ENCODE measurements around the gene TMEM218. TPM values are rescaled to one million over a fixed set of nuclear protein-coding genes. Genes with fewer than 3 reads are reported as not detected.

Gene TMEM218
- total and polyA plus RNA-seq, 2 of the 8 experiments (the other 6 are each of a cell fraction or from before 2014, with no cell fraction given), result 17.0 to 33.5 TPM

GRCh38 chr11:125153837-125154236 lies 42.4 kb upstream of the TMEM218 start (continued):
- TF ChIP-seq SIRT6 (IDR thresholded peaks at IDR 0.05; ENCODE audit: low read length), result no peak
- TF ChIP-seq BACH1 (IDR thresholded peaks at IDR 0.05; ENCODE audit: low read length), result no peak
- no peak for TF ChIP-seq EZH2 (IDR thresholded peaks at IDR 0.05; ENCODE audit: low read depth, low read length, severe bottlenecking)
